ENCODE data around the gene UBE2E1.
"Not testable (repeated sequence)": the region's sequence is repeated elsewhere in the genome, so short reads cannot be mapped to it uniquely, and the experiment has no call there.

The UBE2E1 gene

GRCh38 chr3:23836536-23837230 is 30.9 kb downstream of the UBE2E1 start:
- H4K20me1 ChIP-seq = peaks cover 100% of the 10 kb centered on the region
- H3K9me3 ChIP-seq = no peaks in the 10 kb centered on the region
- H3K4me2 ChIP-seq = peak overlapping the region; percentile 84
- no peak overlapping the region for H3K4me3 ChIP-seq
- H3K4me1 ChIP-seq = peaks cover 60% of the 10 kb centered on the region
- no peaks in the 10 kb centered on the region for H3K27me3 ChIP-seq
- no peak for TF ChIP-seq Cebpa-rat (IDR thresholded peaks at IDR 0.05)
- no peak overlapping the region for H3K27ac ChIP-seq
- H3K9ac ChIP-seq = no peak overlapping the region
- peaks cover 14% of the 10 kb centered on the region; the same call in 1 of the 2 replicates for H3K36me3 ChIP-seq

- no peak overlapping the region for H3K27ac ChIP-seq
- no peak overlapping the region for H3K4me3 ChIP-seq
- no peaks in the 10 kb centered on the region for H3K27me3 ChIP-seq
- peaks cover 54% of the 10 kb centered on the region for H3K4me1 ChIP-seq
- no peak overlapping the region for H3K4me2 ChIP-seq
- no peak for TF ChIP-seq Cebpa-rat (IDR thresholded peaks at IDR 0.05)
- no peak overlapping the region for H3K9ac ChIP-seq
- peaks cover 11% of the 10 kb centered on the region; the same call in 1 of the 2 replicates for H3K36me3 ChIP-seq
- H3K9me3 ChIP-seq = no peaks in the 10 kb centered on the region
- peaks cover 100% of the 10 kb centered on the region for H4K20me1 ChIP-seq
These were observed 31.5 kb downstream of the UBE2E1 start for GRCh38 chr3:23837286-23837685.

DNA sequence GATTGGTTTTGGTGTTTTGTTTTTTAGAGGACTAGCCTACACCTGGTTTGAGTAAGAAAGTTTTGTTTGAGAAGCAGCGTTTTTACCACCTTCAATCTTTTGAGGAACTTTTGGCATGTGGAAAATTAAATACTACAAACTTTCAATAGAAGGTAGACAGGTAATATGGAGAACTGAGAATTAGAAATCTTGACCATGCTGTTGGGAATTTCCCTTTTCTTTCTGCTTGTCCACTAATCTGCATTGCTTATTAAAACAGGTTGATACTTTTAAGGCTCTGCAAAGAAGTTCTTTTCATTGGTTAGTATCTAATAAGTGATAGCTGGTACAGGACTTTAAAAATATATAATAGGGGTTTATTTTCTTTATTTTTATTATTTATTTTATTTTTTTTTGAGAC is 31.9 kb downstream of the UBE2E1 start:
- Histone ChIP-seq H4K20me1 (peaks cover 100% of the 10 kb centered on the region), H3K9ac (no peak overlapping the region), H3K36me3 (peaks cover 8% of the 10 kb centered on the region; the same call in 1 of the 2 replicates), H3K27ac (no peak overlapping the region), H3K4me1 (peaks cover 50% of the 10 kb centered on the region), H3K9me3 (no peaks in the 10 kb centered on the region), H3K4me3 (no peak overlapping the region), H3K4me2 (no peak overlapping the region), H3K27me3 (no peaks in the 10 kb centered on the region)
- TF ChIP-seq Cebpa-rat (IDR thresholded peaks at IDR 0.05) = no peak

DNA sequence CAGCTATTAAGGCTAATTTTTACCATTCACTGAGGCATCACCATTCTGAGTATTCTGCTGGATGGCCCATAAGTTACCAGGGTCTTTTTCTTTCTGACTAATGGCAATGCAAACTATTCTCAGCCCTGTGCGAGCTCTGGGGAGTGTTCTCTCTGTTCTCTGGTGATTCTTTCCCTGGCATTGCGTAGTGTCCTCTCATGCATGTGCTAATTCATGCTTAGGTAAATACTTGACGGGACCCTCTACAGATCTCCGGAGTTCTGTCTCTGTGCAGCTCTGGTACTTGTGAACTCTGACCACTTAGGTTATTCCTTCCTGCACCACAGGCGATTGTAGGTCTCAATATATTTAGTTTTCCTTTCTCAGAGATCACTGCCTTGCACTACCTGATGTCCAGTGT is 34.8 kb downstream of the UBE2E1 start:
- TF ChIP-seq Cebpa-rat (IDR thresholded peaks at IDR 0.05) = no peak
- H3K4me1 ChIP-seq = peaks cover 32% of the 10 kb centered on the region
- no peak overlapping the region for H3K27ac ChIP-seq
- H3K9ac ChIP-seq = no peak overlapping the region
- H3K9me3 ChIP-seq = no peaks in the 10 kb centered on the region
- no peaks in the 10 kb centered on the region for H3K27me3 ChIP-seq
- H3K4me2 ChIP-seq = no peak overlapping the region
- H3K36me3 ChIP-seq = peaks cover 29% of the 10 kb centered on the region; the same call in 1 of the 2 replicates
- peaks cover 100% of the 10 kb centered on the region for H4K20me1 ChIP-seq
- no peak overlapping the region for H3K4me3 ChIP-seq

GRCh38 chr3:23843869-23844268 is 38.1 kb downstream of the UBE2E1 start:
- Histone ChIP-seq H3K9ac (no peak overlapping the region), H3K27ac (no peak overlapping the region), H3K27me3 (no peaks in the 10 kb centered on the region), H3K4me3 (no peak overlapping the region), H3K4me2 (no peak overlapping the region), H3K4me1 (peaks cover 11% of the 10 kb centered on the region; the same call in 1 of the 2 replicates), H4K20me1 (peaks cover 99% of the 10 kb centered on the region), H3K9me3 (peaks cover 4% of the 10 kb centered on the region; the same call in 1 of the 2 replicates), H3K36me3 (peaks cover 43% of the 10 kb centered on the region)
- TF ChIP-seq Cebpa-rat (IDR thresholded peaks at IDR 0.05) = no peak

DNA sequence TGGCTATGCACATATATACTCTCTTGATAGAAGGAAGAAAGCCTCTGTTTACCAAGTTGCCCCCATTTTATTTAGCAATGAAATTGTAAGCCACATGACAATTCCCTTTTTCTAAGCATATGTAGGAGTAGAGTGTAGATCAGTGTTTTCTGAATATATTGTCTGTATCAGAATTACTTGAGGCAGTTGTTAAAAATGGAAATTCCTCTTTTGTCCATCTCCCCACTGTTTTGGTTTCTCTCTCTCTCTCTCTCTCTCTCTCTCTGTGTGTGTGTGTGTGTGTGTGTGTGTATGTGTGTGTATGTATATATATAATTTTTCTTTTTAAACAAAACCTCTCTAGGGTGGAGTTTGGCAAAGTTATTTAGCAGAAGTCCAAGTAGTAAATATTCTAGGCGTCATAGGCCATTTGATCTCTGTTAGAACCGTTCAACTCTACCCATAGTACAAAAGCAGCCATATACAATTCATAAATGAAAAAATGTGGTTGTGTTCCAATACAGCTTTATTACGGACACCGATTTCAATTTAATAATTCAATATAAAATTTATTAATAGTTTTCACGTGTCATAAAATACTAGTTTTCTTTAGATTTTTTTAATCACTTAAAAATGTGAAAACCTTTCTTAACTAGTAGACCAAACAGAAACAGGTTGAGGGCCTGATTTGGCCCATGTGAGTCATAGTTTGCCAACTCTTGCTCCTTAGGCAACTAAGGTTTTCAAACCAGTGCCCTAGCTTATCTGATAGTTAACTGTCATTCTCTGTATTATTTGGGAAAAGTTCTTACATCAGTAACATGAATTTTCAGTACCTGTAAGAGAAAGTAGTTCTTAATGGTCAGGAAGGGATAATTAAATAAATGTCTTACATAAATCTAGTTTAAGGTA is 39.8 kb downstream of the UBE2E1 start:
- H3K9ac ChIP-seq = no peak overlapping the region
- H3K27me3 ChIP-seq = no peaks in the 10 kb centered on the region
- no peak overlapping the region for H3K4me2 ChIP-seq
- peaks cover 9% of the 10 kb centered on the region; the same call in 1 of the 2 replicates for H3K4me1 ChIP-seq
- H3K27ac ChIP-seq = no peak overlapping the region
- peaks cover 17% of the 10 kb centered on the region for H3K9me3 ChIP-seq
- peaks cover 99% of the 10 kb centered on the region for H4K20me1 ChIP-seq
- H3K4me3 ChIP-seq = no peak overlapping the region
- H3K36me3 ChIP-seq = peaks cover 54% of the 10 kb centered on the region
- TF ChIP-seq Cebpa-rat (IDR thresholded peaks at IDR 0.05) = no peak

GRCh38 chr3:23849462-23849861 is 43.7 kb downstream of the UBE2E1 start:
- not testable (repeated sequence) for H3K4me2 ChIP-seq, H3K4me1 ChIP-seq, H3K9ac ChIP-seq, H3K27me3 ChIP-seq, H3K27ac ChIP-seq, H3K4me3 ChIP-seq
- peaks cover 74% of the 10 kb centered on the region for H3K36me3 ChIP-seq
- H4K20me1 ChIP-seq = peaks cover 99% of the 10 kb centered on the region
- H3K9me3 ChIP-seq = peaks cover 31% of the 10 kb centered on the region

GRCh38 chr3:23856286-23856685 is 50.5 kb downstream of the UBE2E1 start:
- Histone ChIP-seq H3K36me3 (peaks cover 46% of the 10 kb centered on the region), H4K20me1 (peaks cover 100% of the 10 kb centered on the region), H3K4me2 (peak overlapping the region; percentile 66), H3K9me3 (peaks cover 8% of the 10 kb centered on the region), H3K4me3 (no peak overlapping the region), H3K27me3 (no peaks in the 10 kb centered on the region), H3K9ac (peak overlapping the region; percentile 34; the same call in 1 of the 2 replicates), H3K27ac (0 out of 2 replicates have a peak overlapping the region, but pooled peaks have one; percentile 10), H3K4me1 (peaks cover 50% of the 10 kb centered on the region)
- no peak for TF ChIP-seq Cebpa-rat (IDR thresholded peaks at IDR 0.05)

- Histone ChIP-seq H3K27ac (no peak overlapping the region), H3K4me1 (peaks cover 56% of the 10 kb centered on the region)
These were observed 53.4 kb downstream of the UBE2E1 start for GRCh38 chr3:23859012-23859743.

More at GRCh38 chr3:23859012-23859743, 53.4 kb downstream of the UBE2E1 start:
- Histone ChIP-seq H3K4me3 (no peak overlapping the region), H3K36me3 (peaks cover 38% of the 10 kb centered on the region), H4K20me1 (peaks cover 100% of the 10 kb centered on the region), H3K9ac (no peak overlapping the region), H3K9me3 (0 out of 2 replicates have a peak, but pooled peaks cover 8% of the 10 kb centered on the region), H3K27me3 (no peaks in the 10 kb centered on the region), H3K4me2 (peak overlapping the region; percentile 66)
- TF ChIP-seq Cebpa-rat (IDR thresholded peaks at IDR 0.05) = no peak
